ENCODE data around the gene C9orf50. TPM values are rescaled to one million over a fixed set of nuclear protein-coding genes. Genes with fewer than 3 reads are reported as not detected.
A peak's percentile ranks its signal among the peaks of the same experiment; 100 is the strongest.

Gene C9orf50
- total RNA-seq, 1 donor from 2014 or later, result 0.56 TPM

GRCh38 chr9:129640086-129640870 lies 19.4 kb upstream of the C9orf50 start:
- peaks cover 4% of the 10 kb centered on the region for H3K4me1 Mint-ChIP-seq (ENCODE audit: low read depth, unreplicated experiment)
- TF ChIP-seq, protein P1, sequence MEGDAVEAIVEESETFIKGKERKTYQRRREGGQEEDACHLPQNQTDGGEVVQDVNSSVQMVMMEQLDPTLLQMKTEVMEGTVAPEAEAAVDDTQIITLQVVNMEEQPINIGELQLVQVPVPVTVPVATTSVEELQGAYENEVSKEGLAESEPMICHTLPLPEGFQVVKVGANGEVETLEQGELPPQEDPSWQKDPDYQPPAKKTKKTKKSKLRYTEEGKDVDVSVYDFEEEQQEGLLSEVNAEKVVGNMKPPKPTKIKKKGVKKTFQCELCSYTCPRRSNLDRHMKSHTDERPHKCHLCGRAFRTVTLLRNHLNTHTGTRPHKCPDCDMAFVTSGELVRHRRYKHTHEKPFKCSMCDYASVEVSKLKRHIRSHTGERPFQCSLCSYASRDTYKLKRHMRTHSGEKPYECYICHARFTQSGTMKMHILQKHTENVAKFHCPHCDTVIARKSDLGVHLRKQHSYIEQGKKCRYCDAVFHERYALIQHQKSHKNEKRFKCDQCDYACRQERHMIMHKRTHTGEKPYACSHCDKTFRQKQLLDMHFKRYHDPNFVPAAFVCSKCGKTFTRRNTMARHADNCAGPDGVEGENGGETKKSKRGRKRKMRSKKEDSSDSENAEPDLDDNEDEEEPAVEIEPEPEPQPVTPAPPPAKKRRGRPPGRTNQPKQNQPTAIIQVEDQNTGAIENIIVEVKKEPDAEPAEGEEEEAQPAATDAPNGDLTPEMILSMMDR (IDR thresholded peaks at IDR 0.05; ENCODE audit: partially characterized antibody, unreplicated experiment), result no peak
- no peak for DNase-seq
- H3K9me3 Mint-ChIP-seq (ENCODE audit: unreplicated experiment), result peaks cover 8% of the 10 kb centered on the region
- no peaks in the 10 kb centered on the region for H3K36me3 Mint-ChIP-seq (ENCODE audit: unreplicated experiment)
- H3K27ac Mint-ChIP-seq (ENCODE audit: unreplicated experiment), result no peak overlapping the region
- H3K4me3 Mint-ChIP-seq (ENCODE audit: unreplicated experiment), result peak overlapping the region; percentile 93
- peaks cover 16% of the 10 kb centered on the region for H3K27me3 Mint-ChIP-seq (ENCODE audit: unreplicated experiment)

DNA sequence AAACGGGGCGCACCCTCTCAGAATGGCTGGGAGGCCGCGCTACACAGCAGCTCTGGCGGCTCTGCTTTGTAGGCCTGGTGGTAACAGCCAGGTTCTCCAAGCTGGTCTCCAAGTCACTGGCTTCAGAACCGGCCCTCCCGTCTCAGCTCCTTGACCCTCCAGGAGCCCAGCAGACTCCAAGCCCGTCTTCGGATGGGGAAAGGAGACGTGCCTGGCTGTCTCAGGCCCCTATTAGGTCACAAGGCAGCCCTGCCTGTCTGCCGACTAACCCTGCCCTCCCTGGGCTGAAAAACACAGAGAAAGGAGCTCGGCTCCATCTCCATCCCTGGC lies 18.8 kb upstream of the C9orf50 start:
- TF ChIP-seq, protein P1 (IDR thresholded peaks at IDR 0.05; ENCODE audit: partially characterized antibody, unreplicated experiment), result no peak
- Mint-ChIP-seq H3K27ac (ENCODE audit: unreplicated experiment) (no peak overlapping the region), H3K9me3 (ENCODE audit: unreplicated experiment) (peaks cover 10% of the 10 kb centered on the region)

DNA sequence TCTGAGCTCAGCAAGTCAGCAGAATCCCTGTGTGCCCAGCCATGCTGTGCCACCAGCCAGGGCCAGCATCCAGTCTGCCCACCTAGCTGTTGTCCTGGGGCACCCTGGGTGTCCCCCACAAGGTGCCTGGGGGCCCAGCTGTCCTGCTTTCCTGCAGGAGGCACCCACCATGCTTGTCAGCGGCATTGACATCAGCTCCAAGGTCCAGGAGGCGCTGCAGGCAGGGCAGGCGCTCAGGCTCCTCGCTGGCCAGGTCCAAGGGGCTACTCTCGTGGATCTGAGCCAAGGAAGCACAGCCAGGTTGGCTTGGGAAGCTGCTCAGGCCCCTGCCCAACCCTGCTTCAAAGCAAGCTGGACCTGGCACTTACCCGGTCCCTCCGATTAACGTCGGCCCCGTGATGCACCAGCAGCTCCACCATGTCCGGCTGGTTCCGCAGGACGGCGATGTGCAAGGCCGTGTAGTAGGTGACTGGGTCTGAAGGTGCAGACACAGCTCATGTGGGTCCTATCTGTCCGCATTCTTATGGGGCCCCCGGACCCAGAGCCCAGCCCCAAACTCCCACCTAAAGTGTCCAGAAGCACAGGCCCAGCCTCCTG lies 18.2 kb upstream of the C9orf50 start:
- TF ChIP-seq, protein P1 (IDR thresholded peaks at IDR 0.05; ENCODE audit: partially characterized antibody, unreplicated experiment), result no peak
- peaks cover 10% of the 10 kb centered on the region for H3K9me3 Mint-ChIP-seq (ENCODE audit: unreplicated experiment)
- no peak overlapping the region for H3K27ac Mint-ChIP-seq (ENCODE audit: unreplicated experiment)
- no peaks in the 10 kb centered on the region for H3K36me3 Mint-ChIP-seq (ENCODE audit: unreplicated experiment)
- H3K27me3 Mint-ChIP-seq (ENCODE audit: unreplicated experiment), result peaks cover 18% of the 10 kb centered on the region
- no peak overlapping the region for H3K4me3 Mint-ChIP-seq (ENCODE audit: unreplicated experiment)
- no peak for DNase-seq
- H3K4me1 Mint-ChIP-seq (ENCODE audit: low read depth, unreplicated experiment), result peaks cover 4% of the 10 kb centered on the region

More for the DNA sequence above, 18.8 kb upstream of the C9orf50 start:
- Mint-ChIP-seq H3K4me3 (ENCODE audit: unreplicated experiment) (peak overlapping the region; percentile 38), H3K36me3 (ENCODE audit: unreplicated experiment) (no peaks in the 10 kb centered on the region), H3K27me3 (ENCODE audit: unreplicated experiment) (peaks cover 17% of the 10 kb centered on the region), H3K4me1 (ENCODE audit: low read depth, unreplicated experiment) (peaks cover 4% of the 10 kb centered on the region)
- DNase-seq, result no peak

- Mint-ChIP-seq H3K4me1 (ENCODE audit: low read depth, unreplicated experiment) (peaks cover 4% of the 10 kb centered on the region), H3K27ac (ENCODE audit: unreplicated experiment) (no peak overlapping the region), H3K36me3 (ENCODE audit: unreplicated experiment) (no peaks in the 10 kb centered on the region), H3K4me3 (ENCODE audit: unreplicated experiment) (no peak overlapping the region), H3K9me3 (ENCODE audit: unreplicated experiment) (peaks cover 10% of the 10 kb centered on the region), H3K27me3 (ENCODE audit: unreplicated experiment) (peaks cover 19% of the 10 kb centered on the region)
- DNase-seq, result peak; percentile 10
- TF ChIP-seq, protein P1 (IDR thresholded peaks at IDR 0.05; ENCODE audit: partially characterized antibody, unreplicated experiment), result no peak
Measured at GRCh38 chr9:129637673-129638439, 17.0 kb upstream of the C9orf50 start.
